Endothelial cell (in vitro differentiated cells): Measurements from ENCODE around the gene CACUL1. TPM values are rescaled to one million over a fixed set of nuclear protein-coding genes. Genes with fewer than 3 reads are reported as not detected.

Source experiments
- DNase-seq: peaks from one replicate; pipeline ENCODE4 v3.0.0; 2021; ENCODE audit warnings: low spot score
- H3K27ac Mint-ChIP-seq: one replicate; pipeline ENCODE4 v1.8.0; 2021; ENCODE audit warnings: mixed read lengths, inconsistent platforms; ENCODE audit not compliant: unreplicated experiment
- H3K27me3 Mint-ChIP-seq: one replicate; pipeline ENCODE4 v1.8.0; 2021; ENCODE audit warnings: mild to moderate bottlenecking, moderate library complexity, mixed read lengths, inconsistent platforms; ENCODE audit not compliant: unreplicated experiment
- H3K36me3 Mint-ChIP-seq: one replicate; pipeline ENCODE4 v1.8.0; 2021; ENCODE audit warnings: mild to moderate bottlenecking, low read depth, mixed read lengths, inconsistent platforms; ENCODE audit not compliant: unreplicated experiment
- H3K4me1 Mint-ChIP-seq: one replicate; pipeline ENCODE4 v1.8.0; 2021; ENCODE audit warnings: mild to moderate bottlenecking, mixed read lengths, inconsistent platforms; ENCODE audit not compliant: unreplicated experiment
- H3K4me3 Mint-ChIP-seq: one replicate; pipeline ENCODE4 v1.8.0; 2021; ENCODE audit warnings: mild to moderate bottlenecking, mixed read lengths, inconsistent platforms; ENCODE audit not compliant: unreplicated experiment
- H3K9me3 Mint-ChIP-seq: one replicate; pipeline ENCODE4 v1.8.0; 2021; ENCODE audit warnings: mixed read lengths, inconsistent platforms; ENCODE audit not compliant: unreplicated experiment
- CTCF ChIP-seq: fragments of 200-600 bp; sonication (generic); IDR thresholded peaks from one replicate; pipeline ENCODE4 v1.5.0; 2021; ENCODE audit warnings: antibody characterized with exemption; ENCODE audit not compliant: unreplicated experiment
- total RNA-seq: library from RNA; stranded (reverse); fragmentation: NEBNext Ultra II Directional; extraction: Animal tissue kit (Norgen Biotek cat#: 25700); gene quantifications from one replicate; pipeline ENCODE4 v1.2.1, GENCODE V29; 2021; ENCODE audit not compliant: unreplicated experiment

Gene CACUL1
- total RNA-seq, 1 donor from 2014 or later = 59.0 TPM

- no peaks in the 10 kb centered on the region for H3K9me3 Mint-ChIP-seq
- H3K4me1 Mint-ChIP-seq = peaks cover 11% of the 10 kb centered on the region
- H3K36me3 Mint-ChIP-seq = peaks cover 6% of the 10 kb centered on the region
- TF ChIP-seq CTCF = no peak
- H3K4me3 Mint-ChIP-seq = peak overlapping the region; percentile 25
- no peak for DNase-seq
- H3K27me3 Mint-ChIP-seq = no peaks in the 10 kb centered on the region
- H3K27ac Mint-ChIP-seq = peak overlapping the region; percentile 10
These were observed 44.3 kb downstream of the CACUL1 start for GRCh38 chr10:118710487-118710886.

GRCh38 chr10:118708571-118708970 is 46.2 kb downstream of the CACUL1 start:
- H3K4me3 Mint-ChIP-seq = no peak overlapping the region
- no peak for TF ChIP-seq CTCF
- peaks cover 11% of the 10 kb centered on the region for H3K4me1 Mint-ChIP-seq
- peaks cover 6% of the 10 kb centered on the region for H3K36me3 Mint-ChIP-seq
- H3K27ac Mint-ChIP-seq = peak overlapping the region; percentile 40
- H3K27me3 Mint-ChIP-seq = no peaks in the 10 kb centered on the region
- no peak for DNase-seq
- no peaks in the 10 kb centered on the region for H3K9me3 Mint-ChIP-seq

- no peak for DNase-seq
- Mint-ChIP-seq H3K9me3 (no peaks in the 10 kb centered on the region), H3K27me3 (peaks cover 2% of the 10 kb centered on the region), H3K36me3 (peaks cover 10% of the 10 kb centered on the region), H3K4me1 (peaks cover 11% of the 10 kb centered on the region), H3K27ac (no peak overlapping the region), H3K4me3 (no peak overlapping the region)
- TF ChIP-seq CTCF = no peak
These were observed 50.1 kb downstream of the CACUL1 start for GRCh38 chr10:118704711-118705110.

DNA sequence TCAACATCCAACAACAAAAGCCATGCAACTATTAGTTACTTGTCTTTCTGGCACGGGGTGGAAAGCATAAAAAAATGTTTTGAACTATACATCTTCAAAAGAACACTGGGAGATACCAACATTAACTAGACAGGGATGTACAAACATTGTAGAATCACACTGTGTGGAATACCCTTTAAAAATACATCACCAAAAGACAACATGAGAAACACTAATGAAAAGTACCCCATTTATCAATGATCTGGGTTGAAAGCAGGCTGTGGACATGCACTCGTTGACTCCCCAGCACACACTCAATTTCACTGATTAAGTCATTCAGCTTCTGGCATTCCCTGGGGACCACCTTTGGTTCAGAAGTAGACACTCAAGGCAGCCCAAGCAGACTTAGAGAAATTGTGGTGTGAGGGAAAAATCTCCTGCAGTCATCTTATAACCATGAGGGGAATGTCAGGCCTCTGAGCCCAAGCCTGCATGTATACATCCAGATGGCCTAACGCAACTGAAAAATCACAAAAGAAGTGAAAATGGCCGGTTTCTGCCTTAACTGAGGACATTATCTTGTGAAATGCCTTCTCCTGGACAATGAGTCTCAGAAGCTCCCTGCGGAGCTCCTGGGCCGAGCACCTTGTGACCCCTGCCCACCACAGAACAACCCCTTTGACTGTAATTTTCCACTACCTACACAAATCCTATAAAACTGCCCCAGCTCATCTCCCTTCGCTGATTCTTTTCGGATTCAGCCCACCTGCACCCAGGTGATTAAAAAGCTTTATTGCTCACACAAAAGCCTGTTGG is 53.0 kb downstream of the CACUL1 start:
- no peak for DNase-seq
- H3K36me3 Mint-ChIP-seq = peaks cover 4% of the 10 kb centered on the region
- H3K27ac Mint-ChIP-seq = no peak overlapping the region
- TF ChIP-seq CTCF = no peak
- no peak overlapping the region for H3K4me3 Mint-ChIP-seq
- peaks cover 2% of the 10 kb centered on the region for H3K27me3 Mint-ChIP-seq
- peaks cover 7% of the 10 kb centered on the region for H3K4me1 Mint-ChIP-seq
- no peaks in the 10 kb centered on the region for H3K9me3 Mint-ChIP-seq

DNA sequence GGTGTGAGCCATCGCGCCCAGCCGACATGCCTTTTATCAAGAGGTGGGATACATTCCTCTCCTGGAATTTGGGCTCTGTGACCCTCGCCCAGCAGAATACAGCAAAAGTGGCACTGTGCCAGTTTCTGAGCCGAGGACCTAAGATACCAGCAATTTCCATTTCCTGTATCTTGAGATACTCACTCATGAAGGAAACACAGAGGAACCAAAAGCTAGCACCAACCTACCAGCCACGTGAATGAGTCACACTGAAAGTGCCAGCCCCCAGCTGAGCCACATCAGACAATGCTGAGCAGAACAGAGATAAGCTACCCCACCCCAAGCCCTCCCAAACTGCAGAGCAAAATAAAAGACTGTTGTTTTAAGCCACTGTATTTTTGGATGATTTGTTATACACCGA is 56.3 kb downstream of the CACUL1 start:
- TF ChIP-seq CTCF = no peak
- H3K27me3 Mint-ChIP-seq = peaks cover 2% of the 10 kb centered on the region
- peak overlapping the region; percentile 20 for H3K27ac Mint-ChIP-seq
- no peak for DNase-seq
- H3K36me3 Mint-ChIP-seq = peaks cover 4% of the 10 kb centered on the region
- H3K4me3 Mint-ChIP-seq = no peak overlapping the region
- H3K4me1 Mint-ChIP-seq = peaks cover 7% of the 10 kb centered on the region
- H3K9me3 Mint-ChIP-seq = no peaks in the 10 kb centered on the region
